Right renal pelvis (tissue), 4 donors: ENCODE results near the gene CREM. TPM values are rescaled to one million over a fixed set of nuclear protein-coding genes. Genes with fewer than 3 reads are reported as not detected.

Experiments used
- DNase-seq, 4 donors: peaks; one replicate each; pipeline ENCODE4 v3.0.0-alpha.2; 2013; ENCODE audit warnings: low read depth in 4 of 4, low spot score in 3 of 4, missing footprints in 1 of 4
- polyA plus RNA-seq, 4 donors: library from polyadenylated mRNA; unstranded; fragments of 120-200 nt; gene quantifications; one replicate each; pipeline ENCODE4 v1.2.1, GENCODE V29; 2013; ENCODE audit not compliant: insufficient read length in 4 of 4

CREM gene
- polyA plus RNA-seq, 4 donors = 48.5 to 86.8 (median 49.6) TPM

GRCh38 chr10:35257057-35257983, 130.7 kb downstream of the CREM start:
- DNase-seq = no peak

GRCh38 chr10:35259769-35260397, 133.2 kb downstream of the CREM start:
- no peak for DNase-seq

GRCh38 chr10:35262436-35262835, 135.8 kb downstream of the CREM start:
- DNase-seq = no peak

Other genes with a start within 250 kb of the CREM start
- gene CUL2, start 36.5 kb upstream of the CREM start, polyA plus RNA-seq = 10 to 100 TPM; 35.7 to 49.3 (median 47.3) TPM
- 100 to 1,000 TPM; 100 to 118 (median 113) TPM for gene CCNY, start 209.7 kb downstream of the CREM start, polyA plus RNA-seq